ENCODE data around the gene RTN4. TPM values are rescaled to one million over a fixed set of nuclear protein-coding genes. Genes with fewer than 3 reads are reported as not detected.

RTN4 gene
- polyA plus RNA-seq, 4 donors = 98.1 to 291 (median 158) TPM

- FAIRE-seq = no peak
- H3K4me1 ChIP-seq (ENCODE audit: control insufficient read depth in 3 of 3, insufficient read depth in 2 of 3, low read depth in 1 of 3, low read length in 2 of 3) = no peaks in the 10 kb centered on the region
- peaks cover 2 to 35% (median 3%) of the 10 kb centered on the region in 3 donors for H3K36me3 ChIP-seq (ENCODE audit: control insufficient read depth in 3 of 3, insufficient read depth in 2 of 3, low read depth in 1 of 3, low read length in 3 of 3)
Measured at GRCh38 chr2:54969940-54970338, 80.3 kb downstream of the RTN4 start.

GRCh38 chr2:54969295-54969939 lies 80.8 kb downstream of the RTN4 start:
- H3K4me1 ChIP-seq (ENCODE audit: control insufficient read depth in 3 of 3, insufficient read depth in 2 of 3, low read depth in 1 of 3, low read length in 2 of 3) = no peaks in the 10 kb centered on the region
- no peak overlapping the region for H3K27ac ChIP-seq (ENCODE audit: low read depth in 1 of 3, low read length in 2 of 3)
- no peaks in the 10 kb centered on the region for H3K27me3 ChIP-seq (ENCODE audit: control insufficient read depth in 3 of 3, insufficient read depth in 3 of 3, low read length in 3 of 3)
- no peak for DNase-seq
- 81 to 95% (median 86%) methylated on average over 4 of the region's 4 CpGs for WGBS, 3 donors
- H3K4me3 ChIP-seq (ENCODE audit: low read depth in 1 of 3, low read length in 3 of 3) = no peak overlapping the region
- H3K9me3 ChIP-seq (ENCODE audit: control insufficient read depth in 2 of 2, insufficient read depth in 1 of 2, low read depth in 1 of 2, low read length in 1 of 2) = peaks cover 0 to 3% of the 10 kb centered on the region in 2 donors
- no peak for FAIRE-seq
- peaks cover 2 to 35% (median 3%) of the 10 kb centered on the region in 3 donors for H3K36me3 ChIP-seq (ENCODE audit: control insufficient read depth in 3 of 3, insufficient read depth in 2 of 3, low read depth in 1 of 3, low read length in 3 of 3)

More at GRCh38 chr2:54969940-54970338, 80.3 kb downstream of the RTN4 start:
- H3K9me3 ChIP-seq (ENCODE audit: control insufficient read depth in 2 of 2, insufficient read depth in 1 of 2, low read depth in 1 of 2, low read length in 1 of 2) = peaks cover 0 to 3% of the 10 kb centered on the region in 2 donors
- H3K27me3 ChIP-seq (ENCODE audit: control insufficient read depth in 3 of 3, insufficient read depth in 3 of 3, low read length in 3 of 3) = no peaks in the 10 kb centered on the region
- DNase-seq = no peak
- no peak overlapping the region for H3K4me3 ChIP-seq (ENCODE audit: low read depth in 1 of 3, low read length in 3 of 3)
- 92 to 95% (median 93%) methylated on average over 7 of the region's 7 CpGs for WGBS, 3 donors
- H3K27ac ChIP-seq (ENCODE audit: low read depth in 1 of 3, low read length in 2 of 3) = no peak overlapping the region

DNA sequence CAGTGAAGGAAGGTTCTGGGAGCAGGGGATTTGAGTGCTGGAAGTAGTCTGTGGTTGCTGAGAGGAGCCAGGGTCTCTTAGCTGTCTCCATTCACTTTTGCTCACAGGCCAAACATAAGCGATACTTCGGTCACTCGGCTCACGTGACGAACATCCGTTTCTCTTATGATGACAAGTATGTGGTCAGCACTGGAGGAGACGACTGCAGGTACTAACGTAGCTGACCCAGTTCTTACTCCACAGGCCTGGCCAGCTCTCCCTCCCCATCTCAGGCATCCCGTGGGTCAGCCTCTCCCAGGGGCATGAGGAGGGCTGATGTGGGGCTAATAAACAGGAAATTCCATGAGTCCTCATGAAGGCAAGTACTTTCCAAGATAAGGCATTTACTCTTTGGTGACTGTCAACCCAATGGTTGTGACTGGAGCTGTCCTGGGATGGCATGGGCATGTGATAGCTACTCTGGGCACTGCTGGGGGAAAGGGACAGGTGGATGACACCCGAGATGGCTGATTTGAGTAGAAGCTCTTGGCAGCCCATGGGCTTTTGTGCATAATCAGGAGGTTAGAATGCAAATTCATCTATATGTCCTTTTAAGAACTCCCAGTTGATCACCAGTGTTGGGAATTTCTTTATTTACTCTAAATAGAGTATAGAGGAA lies 81.6 kb downstream of the RTN4 start:
- Histone ChIP-seq H3K36me3 (ENCODE audit: control insufficient read depth in 3 of 3, insufficient read depth in 2 of 3, low read depth in 1 of 3, low read length in 3 of 3) (peaks cover 2 to 31% (median 3%) of the 10 kb centered on the region in 3 donors), H3K27ac (ENCODE audit: low read depth in 1 of 3, low read length in 2 of 3) (no peak overlapping the region), H3K27me3 (ENCODE audit: control insufficient read depth in 3 of 3, insufficient read depth in 3 of 3, low read length in 3 of 3) (no peaks in the 10 kb centered on the region), H3K4me3 (ENCODE audit: low read depth in 1 of 3, low read length in 3 of 3) (no peak overlapping the region), H3K4me1 (ENCODE audit: control insufficient read depth in 3 of 3, insufficient read depth in 2 of 3, low read depth in 1 of 3, low read length in 2 of 3) (peaks cover 0 to 4% (median 0%) of the 10 kb centered on the region in 3 donors), H3K9me3 (ENCODE audit: control insufficient read depth in 2 of 2, insufficient read depth in 1 of 2, low read depth in 1 of 2, low read length in 1 of 2) (peaks cover 0 to 3% of the 10 kb centered on the region in 2 donors)
- FAIRE-seq (no peak), DNase-seq (no peak)
- WGBS, 3 donors = 88 to 93% (median 89%) methylated on average over 10 of the region's 10 CpGs

DNA sequence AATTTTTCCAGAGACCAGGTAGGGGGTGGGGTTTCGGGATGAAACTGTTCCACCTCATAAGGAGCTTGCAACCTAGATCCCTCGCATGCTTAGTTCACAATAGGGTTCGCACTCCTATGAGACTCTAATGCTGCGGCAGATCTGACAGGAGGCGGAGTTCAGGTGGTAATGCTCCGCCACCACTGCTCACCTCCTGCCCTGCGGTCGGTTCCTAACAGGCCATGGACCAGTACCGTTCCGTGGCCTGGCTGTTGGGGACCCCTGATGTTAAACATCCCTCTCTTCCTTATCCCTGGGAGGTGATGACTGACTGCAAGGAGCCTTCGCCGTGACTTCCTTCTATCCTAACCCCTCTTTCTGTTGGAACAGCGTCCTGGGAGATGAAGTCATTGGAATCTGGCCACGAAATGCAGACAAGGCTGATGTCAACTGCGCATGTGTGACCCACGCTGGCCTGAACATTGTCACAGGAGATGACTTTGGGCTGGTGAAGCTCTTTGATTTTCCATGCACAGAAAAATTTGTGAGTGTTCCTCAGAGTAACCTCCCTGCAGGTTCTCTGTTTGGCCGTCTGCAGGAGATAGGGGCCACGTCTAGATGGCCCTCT lies 82.4 kb downstream of the RTN4 start:
- 95 to 98% (median 98%) methylated on average over 18 of the region's 18 CpGs for WGBS, 3 donors
- DNase-seq (no peak), FAIRE-seq (no peak)
- Histone ChIP-seq H3K36me3 (ENCODE audit: control insufficient read depth in 3 of 3, insufficient read depth in 2 of 3, low read depth in 1 of 3, low read length in 3 of 3) (peaks cover 2 to 31% (median 3%) of the 10 kb centered on the region in 3 donors), H3K27ac (ENCODE audit: low read depth in 1 of 3, low read length in 2 of 3) (no peak overlapping the region), H3K4me3 (ENCODE audit: low read depth in 1 of 3, low read length in 3 of 3) (no peak overlapping the region), H3K27me3 (ENCODE audit: control insufficient read depth in 3 of 3, insufficient read depth in 3 of 3, low read length in 3 of 3) (no peaks in the 10 kb centered on the region), H3K4me1 (ENCODE audit: control insufficient read depth in 3 of 3, insufficient read depth in 2 of 3, low read depth in 1 of 3, low read length in 2 of 3) (peaks cover 0 to 9% (median 0%) of the 10 kb centered on the region in 3 donors), H3K9me3 (ENCODE audit: control insufficient read depth in 2 of 2, insufficient read depth in 1 of 2, low read depth in 1 of 2, low read length in 1 of 2) (peaks cover 0 to 3% of the 10 kb centered on the region in 2 donors)

GRCh38 chr2:54967269-54967668 lies 83.0 kb downstream of the RTN4 start:
- H3K4me3 ChIP-seq (ENCODE audit: low read depth in 1 of 3, low read length in 3 of 3) = no peak overlapping the region
- FAIRE-seq = no peak
- H3K27me3 ChIP-seq (ENCODE audit: control insufficient read depth in 3 of 3, insufficient read depth in 3 of 3, low read length in 3 of 3) = no peaks in the 10 kb centered on the region
- WGBS, 3 donors = 86 to 100% (median 90%) methylated on average over 4 of the region's 4 CpGs
- peaks cover 0 to 15% (median 3%) of the 10 kb centered on the region in 3 donors for H3K4me1 ChIP-seq (ENCODE audit: control insufficient read depth in 3 of 3, insufficient read depth in 2 of 3, low read depth in 1 of 3, low read length in 2 of 3)
- H3K27ac ChIP-seq (ENCODE audit: low read depth in 1 of 3, low read length in 2 of 3) = no peak overlapping the region
- peaks cover 0 to 3% of the 10 kb centered on the region in 2 donors for H3K9me3 ChIP-seq (ENCODE audit: control insufficient read depth in 2 of 2, insufficient read depth in 1 of 2, low read depth in 1 of 2, low read length in 1 of 2)
- H3K36me3 ChIP-seq (ENCODE audit: control insufficient read depth in 3 of 3, insufficient read depth in 2 of 3, low read depth in 1 of 3, low read length in 3 of 3) = peaks cover 2 to 34% (median 3%) of the 10 kb centered on the region in 3 donors
- DNase-seq = no peak

GRCh38 chr2:54966837-54967236 lies 83.4 kb downstream of the RTN4 start:
- peaks cover 0 to 3% of the 10 kb centered on the region in 2 donors for H3K9me3 ChIP-seq (ENCODE audit: control insufficient read depth in 2 of 2, insufficient read depth in 1 of 2, low read depth in 1 of 2, low read length in 1 of 2)
- DNase-seq (no peak), FAIRE-seq (no peak)
- H3K4me1 ChIP-seq (ENCODE audit: control insufficient read depth in 3 of 3, insufficient read depth in 2 of 3, low read depth in 1 of 3, low read length in 2 of 3) = peaks cover 0 to 15% (median 3%) of the 10 kb centered on the region in 3 donors
- WGBS, 3 donors = 93 to 98% (median 94%) methylated on average over 3 of the region's 3 CpGs
- H3K27me3 ChIP-seq (ENCODE audit: control insufficient read depth in 3 of 3, insufficient read depth in 3 of 3, low read length in 3 of 3) = no peaks in the 10 kb centered on the region
- peaks cover 2 to 34% (median 3%) of the 10 kb centered on the region in 3 donors for H3K36me3 ChIP-seq (ENCODE audit: control insufficient read depth in 3 of 3, insufficient read depth in 2 of 3, low read depth in 1 of 3, low read length in 3 of 3)
- H3K4me3 ChIP-seq (ENCODE audit: low read depth in 1 of 3, low read length in 3 of 3) = no peak overlapping the region
- H3K27ac ChIP-seq (ENCODE audit: low read depth in 1 of 3, low read length in 2 of 3) = no peak overlapping the region

DNA sequence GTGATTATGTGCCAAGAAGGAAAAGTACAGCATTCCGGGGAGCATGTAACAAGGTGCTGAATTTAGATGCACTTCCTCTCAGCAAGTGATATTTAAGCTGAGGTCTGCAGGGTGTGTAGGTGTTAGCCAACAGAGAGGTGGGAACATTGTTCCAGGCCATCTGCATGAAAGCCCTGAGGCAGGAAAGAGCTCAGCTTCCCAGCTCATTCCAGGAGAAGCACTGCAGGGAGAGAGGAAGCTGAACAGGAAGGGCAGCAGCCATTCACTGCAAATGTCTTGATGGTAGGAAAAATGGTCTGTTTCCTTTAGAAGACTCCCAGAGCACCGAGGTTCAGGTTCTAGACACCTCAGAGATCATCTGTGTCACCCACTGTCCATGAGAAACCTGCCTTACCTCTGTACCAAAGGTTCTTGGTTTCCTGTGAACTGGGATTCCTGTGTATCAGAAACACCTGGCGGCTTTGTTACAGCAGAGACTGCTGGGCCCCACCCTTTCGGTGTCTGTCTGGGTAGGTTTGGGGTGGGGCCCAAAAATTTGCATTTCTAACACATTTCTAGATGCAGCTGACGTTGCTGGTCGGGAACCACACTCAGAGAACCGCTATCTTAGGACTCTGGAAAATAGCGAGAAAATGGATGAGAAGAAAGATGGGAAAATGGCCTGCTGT lies 84.0 kb downstream of the RTN4 start:
- peaks cover 2 to 34% (median 2%) of the 10 kb centered on the region in 3 donors for H3K36me3 ChIP-seq (ENCODE audit: control insufficient read depth in 3 of 3, insufficient read depth in 2 of 3, low read depth in 1 of 3, low read length in 3 of 3)
- H3K4me1 ChIP-seq (ENCODE audit: control insufficient read depth in 3 of 3, insufficient read depth in 2 of 3, low read depth in 1 of 3, low read length in 2 of 3) = peaks cover 0 to 15% (median 3%) of the 10 kb centered on the region in 3 donors
- H3K27ac ChIP-seq (ENCODE audit: low read depth in 1 of 3, low read length in 2 of 3) = no peak overlapping the region
- DNase-seq (peak in 1 of 2 donors; percentile 23), FAIRE-seq (no peak)
- 50 to 72% (median 63%) methylated on average over 8 of the region's 8 CpGs for WGBS, 3 donors
- H3K9me3 ChIP-seq (ENCODE audit: control insufficient read depth in 2 of 2, insufficient read depth in 1 of 2, low read depth in 1 of 2, low read length in 1 of 2) = peaks cover 0 to 3% of the 10 kb centered on the region in 2 donors
- no peaks in the 10 kb centered on the region for H3K27me3 ChIP-seq (ENCODE audit: control insufficient read depth in 3 of 3, insufficient read depth in 3 of 3, low read length in 3 of 3)
- H3K4me3 ChIP-seq (ENCODE audit: low read depth in 1 of 3, low read length in 3 of 3) = no peak overlapping the region

DNA sequence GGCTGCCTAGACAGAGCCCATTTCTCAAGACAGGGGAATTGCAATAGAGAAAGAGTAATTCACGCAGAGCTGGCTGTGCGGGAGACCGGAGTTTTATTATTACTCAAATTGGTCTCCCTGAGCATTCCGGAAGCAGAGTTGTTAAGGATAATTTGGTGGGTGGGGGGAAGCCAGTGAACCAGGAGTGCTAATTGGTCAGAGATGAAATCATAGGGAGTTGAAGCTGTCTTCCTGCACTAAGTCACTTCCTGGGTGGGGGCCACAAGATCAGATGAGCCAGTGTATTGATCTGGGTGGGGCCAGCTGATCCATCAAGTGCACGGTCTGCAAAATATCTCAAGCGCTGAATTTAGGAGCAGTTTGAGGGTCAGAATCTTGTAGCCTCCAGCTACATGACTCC lies 84.8 kb downstream of the RTN4 start:
- Histone ChIP-seq H3K9me3 (ENCODE audit: control insufficient read depth in 2 of 2, insufficient read depth in 1 of 2, low read depth in 1 of 2, low read length in 1 of 2) (peaks cover 0 to 3% of the 10 kb centered on the region in 2 donors), H3K27me3 (ENCODE audit: control insufficient read depth in 3 of 3, insufficient read depth in 3 of 3, low read length in 3 of 3) (no peaks in the 10 kb centered on the region), H3K27ac (ENCODE audit: low read depth in 1 of 3, low read length in 2 of 3) (no peak overlapping the region), H3K4me3 (ENCODE audit: low read depth in 1 of 3, low read length in 3 of 3) (no peak overlapping the region), H3K36me3 (ENCODE audit: control insufficient read depth in 3 of 3, insufficient read depth in 2 of 3, low read depth in 1 of 3, low read length in 3 of 3) (peaks cover 0 to 30% (median 2%) of the 10 kb centered on the region in 3 donors), H3K4me1 (ENCODE audit: control insufficient read depth in 3 of 3, insufficient read depth in 2 of 3, low read depth in 1 of 3, low read length in 2 of 3) (peaks cover 0 to 15% (median 3%) of the 10 kb centered on the region in 3 donors)
- FAIRE-seq (no peak), DNase-seq (no peak)
- WGBS, 3 donors = 90 to 93% (median 93%) methylated on average over 6 of the region's 6 CpGs
